Stimulated activated CD8-positive, alpha-beta memory T cell treated with anti-CD3 and anti-CD28 coated beads, Interleukin-15, amount 100 ng/mL, for 48 hours (primary cell): Measurements from ENCODE around the gene MYO1A.
"Not testable (repeated sequence)": the region's sequence is repeated elsewhere in the genome, so short reads cannot be mapped to it uniquely, and the experiment has no call there.

Experiments used
- DNase-seq, 2 donors: peaks; one replicate each; pipeline ENCODE4 v3.0.0-alpha.2; 2020; ENCODE audit warnings: low read depth in 2 of 2

MYO1A gene

GRCh38 chr12:57018906-57019305 is 31.0 kb downstream of the MYO1A start:
- DNase-seq: no peak

GRCh38 chr12:57018353-57018752 is 31.6 kb downstream of the MYO1A start:
- DNase-seq: not testable (repeated sequence)

- no peak for DNase-seq
Observed at GRCh38 chr12:57016348-57016747, 33.6 kb downstream of the MYO1A start, which contains the start of gene TAC3. Gene TAC3 (minus strand): TSS chr12:57016529. CDS start chr12:57015797, 732 bp downstream.

- no peak for DNase-seq
Observed at GRCh38 chr12:57012600-57013465, 37.1 kb downstream of the MYO1A start.

- no peak for DNase-seq
Observed at GRCh38 chr12:57011438-57012424, 38.2 kb downstream of the MYO1A start.

GRCh38 chr12:57010627-57011247 is 39.2 kb downstream of the MYO1A start:
- DNase-seq: no peak

- no peak for DNase-seq
Observed at GRCh38 chr12:57009949-57010626, 39.8 kb downstream of the MYO1A start.

- DNase-seq: no peak
Observed at GRCh38 chr12:57008178-57008577, 41.8 kb downstream of the MYO1A start.

GRCh38 chr12:57006809-57007475 is 43.0 kb downstream of the MYO1A start:
- DNase-seq: no peak

- DNase-seq: peak; percentile 57 to 58
Observed at GRCh38 chr12:57005980-57006808, 43.7 kb downstream of the MYO1A start, which contains the start of gene ZBTB39. Gene ZBTB39 (minus strand): TSS chr12:57006546. CDS start chr12:57004917, 1,629 bp downstream.

GRCh38 chr12:57004651-57005050 is 45.3 kb downstream of the MYO1A start:
- DNase-seq: no peak

- no peak for DNase-seq
Observed at GRCh38 chr12:57003395-57003794, 46.5 kb downstream of the MYO1A start.

- peak; percentile 43 to 58 for DNase-seq
Observed at GRCh38 chr12:57001448-57001906, 48.5 kb downstream of the MYO1A start.

GRCh38 chr12:57000393-57000792 is 49.5 kb downstream of the MYO1A start:
- DNase-seq: no peak

- DNase-seq: no peak
Observed at GRCh38 chr12:56999456-56999855, 50.5 kb downstream of the MYO1A start.

- DNase-seq: peak in 1 of 2 donors; percentile 40
Observed at GRCh38 chr12:56998981-56999380, 50.9 kb downstream of the MYO1A start.

- no peak for DNase-seq
Observed at GRCh38 chr12:56998316-56998715, 51.6 kb downstream of the MYO1A start.

- DNase-seq: no peak
Observed at GRCh38 chr12:56996793-56997545, 53.0 kb downstream of the MYO1A start.
